Immature natural killer cell (primary cell): ENCODE results near the gene TAGLN. TPM values are rescaled to one million over a fixed set of nuclear protein-coding genes. Genes with fewer than 3 reads are reported as not detected.
"Not testable (repeated sequence)": the region's sequence is repeated elsewhere in the genome, so short reads cannot be mapped to it uniquely, and the experiment has no call there.

Source experiments
- DNase-seq, 3 donors: peaks; one replicate each; pipeline ENCODE4 v3.0.0; 2022; ENCODE audit warnings: mixed read lengths in 1 of 3
- H3K27ac Mint-ChIP-seq, 6 donors: one replicate each; pipeline ENCODE4 v1.8.0; 2020; ENCODE audit warnings: mixed read lengths in 6 of 6, mild to moderate bottlenecking in 5 of 6, inconsistent platforms in 4 of 6, moderate library complexity in 3 of 6
- H3K27me3 Mint-ChIP-seq, 3 donors: one replicate each; pipeline ENCODE4 v1.8.0; 2020 to 2021; ENCODE audit warnings: low read depth in 3 of 3, mild to moderate bottlenecking in 3 of 3, mixed read lengths in 3 of 3, moderate library complexity in 3 of 3, inconsistent platforms in 1 of 3
- H3K36me3 Mint-ChIP-seq, 3 donors: one replicate each; pipeline ENCODE4 v1.8.0; 2020; ENCODE audit warnings: mixed read lengths in 3 of 3, inconsistent platforms in 2 of 3, mild to moderate bottlenecking in 2 of 3
- H3K4me1 Mint-ChIP-seq, 2 donors: one replicate each; pipeline ENCODE4 v1.8.0; 2020; ENCODE audit warnings: inconsistent platforms in 2 of 2, mild to moderate bottlenecking in 2 of 2, mixed read lengths in 2 of 2, moderate library complexity in 1 of 2
- H3K4me3 Mint-ChIP-seq, 5 donors: one replicate each; pipeline ENCODE4 v1.8.0; 2020; ENCODE audit warnings: mild to moderate bottlenecking in 5 of 5, mixed read lengths in 5 of 5, inconsistent platforms in 3 of 5, moderate library complexity in 3 of 5
- H3K9me3 Mint-ChIP-seq, 6 donors: one replicate each; pipeline ENCODE4 v1.8.0; 2020; ENCODE audit warnings: mild to moderate bottlenecking in 6 of 6, mixed read lengths in 6 of 6, inconsistent platforms in 4 of 6, moderate library complexity in 3 of 6
- polyA plus RNA-seq, 3 donors: library from polyadenylated mRNA; unstranded; fragments of 300-500 nt; fragmentation: Illumina TruSeq; gene quantifications; one replicate each; pipeline ENCODE4 v1.2.3, GENCODE V29; 2021

The TAGLN gene
- polyA plus RNA-seq, 3 donors from 2014 or later, result 0.08 to 0.40 (median 0.09) TPM

GRCh38 chr11:117205211-117205818 lies 6.1 kb downstream of the TAGLN start:
- no peaks in the 10 kb centered on the region for H3K9me3 Mint-ChIP-seq
- no peak overlapping the region for H3K27ac Mint-ChIP-seq
- peaks cover 0 to 2% (median 0%) of the 10 kb centered on the region in 3 donors for H3K27me3 Mint-ChIP-seq
- no peak overlapping the region for H3K4me3 Mint-ChIP-seq
- no peaks in the 10 kb centered on the region for H3K4me1 Mint-ChIP-seq
- no peak for DNase-seq
- H3K36me3 Mint-ChIP-seq, result peaks cover 3 to 16% (median 3%) of the 10 kb centered on the region in 3 donors

GRCh38 chr11:117206111-117206510 lies 6.9 kb downstream of the TAGLN start:
- H3K27me3 Mint-ChIP-seq, H3K4me3 Mint-ChIP-seq, DNase-seq, H3K9me3 Mint-ChIP-seq, H3K4me1 Mint-ChIP-seq: not testable (repeated sequence)
- Mint-ChIP-seq H3K36me3 (peaks cover 3 to 16% (median 3%) of the 10 kb centered on the region in 3 donors), H3K27ac (peak overlapping the region in 1 of 6 donors; percentile 34)

GRCh38 chr11:117206859-117207258 lies 7.7 kb downstream of the TAGLN start:
- not testable (repeated sequence) for H3K27me3 Mint-ChIP-seq, H3K4me3 Mint-ChIP-seq, DNase-seq, H3K4me1 Mint-ChIP-seq, H3K9me3 Mint-ChIP-seq, H3K27ac Mint-ChIP-seq
- peaks cover 3 to 20% (median 8%) of the 10 kb centered on the region in 3 donors for H3K36me3 Mint-ChIP-seq

- H3K36me3 Mint-ChIP-seq, result peaks cover 3 to 20% (median 9%) of the 10 kb centered on the region in 3 donors
- not testable (repeated sequence) for H3K27me3 Mint-ChIP-seq, H3K4me1 Mint-ChIP-seq, H3K27ac Mint-ChIP-seq, DNase-seq, H3K9me3 Mint-ChIP-seq, H3K4me3 Mint-ChIP-seq
These were observed 8.3 kb downstream of the TAGLN start for GRCh38 chr11:117207481-117207880.

GRCh38 chr11:117208710-117209109 lies 9.5 kb downstream of the TAGLN start:
- not testable (repeated sequence) for H3K9me3 Mint-ChIP-seq, H3K27ac Mint-ChIP-seq, H3K4me1 Mint-ChIP-seq, H3K4me3 Mint-ChIP-seq, H3K27me3 Mint-ChIP-seq, DNase-seq
- H3K36me3 Mint-ChIP-seq, result peaks cover 10 to 28% (median 18%) of the 10 kb centered on the region in 3 donors

GRCh38 chr11:117209351-117210125 lies 10.4 kb downstream of the TAGLN start:
- not testable (repeated sequence) for H3K4me1 Mint-ChIP-seq, H3K9me3 Mint-ChIP-seq, DNase-seq, H3K27me3 Mint-ChIP-seq, H3K4me3 Mint-ChIP-seq
- H3K27ac Mint-ChIP-seq, result peak overlapping the region in 3 of 6 donors; percentile 43 to 57 (median 48)
- peaks cover 15 to 30% (median 23%) of the 10 kb centered on the region in 3 donors for H3K36me3 Mint-ChIP-seq

DNA sequence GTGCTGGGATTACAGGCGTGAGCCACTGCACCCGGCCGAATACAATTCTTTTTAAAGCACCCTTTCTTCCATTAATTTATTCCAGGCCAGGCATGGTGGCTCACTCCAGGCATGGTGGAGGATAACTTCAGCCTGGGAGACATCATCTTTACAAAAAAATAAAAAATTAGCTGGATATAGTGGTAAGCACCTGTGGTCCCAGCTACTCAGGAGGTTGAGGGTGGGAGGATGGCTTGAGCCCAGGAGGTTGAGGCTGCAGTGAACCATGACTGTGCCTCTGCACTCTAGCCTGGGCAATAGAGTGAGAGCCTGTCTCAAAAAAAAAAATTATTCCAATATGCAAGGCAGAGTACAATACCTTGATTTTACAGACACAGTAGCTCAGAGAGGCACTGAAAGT lies 11.4 kb downstream of the TAGLN start:
- Mint-ChIP-seq H3K4me3 (no peak overlapping the region), H3K9me3 (no peaks in the 10 kb centered on the region), H3K27ac (peak overlapping the region in 1 of 6 donors; percentile 69), H3K27me3 (peaks cover 0 to 6% (median 0%) of the 10 kb centered on the region in 3 donors), H3K36me3 (peaks cover 16 to 28% (median 27%) of the 10 kb centered on the region in 3 donors), H3K4me1 (peaks cover 0 to 6% of the 10 kb centered on the region in 2 donors)
- no peak for DNase-seq

DNA sequence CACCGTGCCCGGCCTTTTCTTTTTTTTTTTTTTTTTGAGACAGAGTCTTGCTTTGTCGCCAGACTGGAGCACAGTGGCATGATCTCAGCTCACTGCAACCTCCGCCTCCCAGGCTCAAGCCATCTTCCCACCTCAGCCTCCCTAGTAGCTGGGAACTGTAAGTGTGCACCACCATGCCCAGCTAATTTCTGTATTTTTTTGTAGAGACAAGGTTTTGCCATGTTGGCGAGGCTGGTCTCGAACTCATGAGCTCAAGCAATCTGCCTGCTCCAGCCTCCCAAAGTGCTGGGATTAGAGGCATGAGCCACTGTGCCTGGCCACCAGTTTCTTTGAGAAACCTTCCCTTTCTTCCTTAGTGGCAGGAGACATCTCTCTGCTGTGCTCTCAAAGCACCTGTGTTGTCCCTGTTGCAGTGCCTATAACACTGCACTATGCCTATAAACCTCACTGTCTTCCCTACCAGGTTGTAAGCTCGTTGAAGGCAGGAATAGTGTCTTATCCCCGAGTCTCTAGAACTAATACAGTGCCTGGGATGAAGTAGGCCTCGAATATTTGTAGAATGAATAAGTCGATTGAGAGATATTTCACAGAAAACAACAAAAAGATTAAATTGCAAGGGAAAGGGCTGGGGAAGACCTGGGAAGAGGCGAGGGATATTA lies 13.7 kb downstream of the TAGLN start:
- H3K36me3 Mint-ChIP-seq, result peaks cover 16 to 39% (median 27%) of the 10 kb centered on the region in 3 donors
- H3K27ac Mint-ChIP-seq, result peak overlapping the region in 1 of 6 donors; percentile 2
- H3K4me3 Mint-ChIP-seq, result no peak overlapping the region
- no peak for DNase-seq
- peaks cover 0 to 6% (median 0%) of the 10 kb centered on the region in 3 donors for H3K27me3 Mint-ChIP-seq
- peaks cover under 1 to 6% of the 10 kb centered on the region in 2 donors for H3K4me1 Mint-ChIP-seq
- H3K9me3 Mint-ChIP-seq, result no peaks in the 10 kb centered on the region

- Mint-ChIP-seq H3K4me3 (no peak overlapping the region), H3K36me3 (peaks cover 20 to 55% (median 34%) of the 10 kb centered on the region in 3 donors), H3K27me3 (peaks cover 0 to 3% (median 3%) of the 10 kb centered on the region in 3 donors)
These were observed 15.4 kb downstream of the TAGLN start for GRCh38 chr11:117214404-117215110.

DNA sequence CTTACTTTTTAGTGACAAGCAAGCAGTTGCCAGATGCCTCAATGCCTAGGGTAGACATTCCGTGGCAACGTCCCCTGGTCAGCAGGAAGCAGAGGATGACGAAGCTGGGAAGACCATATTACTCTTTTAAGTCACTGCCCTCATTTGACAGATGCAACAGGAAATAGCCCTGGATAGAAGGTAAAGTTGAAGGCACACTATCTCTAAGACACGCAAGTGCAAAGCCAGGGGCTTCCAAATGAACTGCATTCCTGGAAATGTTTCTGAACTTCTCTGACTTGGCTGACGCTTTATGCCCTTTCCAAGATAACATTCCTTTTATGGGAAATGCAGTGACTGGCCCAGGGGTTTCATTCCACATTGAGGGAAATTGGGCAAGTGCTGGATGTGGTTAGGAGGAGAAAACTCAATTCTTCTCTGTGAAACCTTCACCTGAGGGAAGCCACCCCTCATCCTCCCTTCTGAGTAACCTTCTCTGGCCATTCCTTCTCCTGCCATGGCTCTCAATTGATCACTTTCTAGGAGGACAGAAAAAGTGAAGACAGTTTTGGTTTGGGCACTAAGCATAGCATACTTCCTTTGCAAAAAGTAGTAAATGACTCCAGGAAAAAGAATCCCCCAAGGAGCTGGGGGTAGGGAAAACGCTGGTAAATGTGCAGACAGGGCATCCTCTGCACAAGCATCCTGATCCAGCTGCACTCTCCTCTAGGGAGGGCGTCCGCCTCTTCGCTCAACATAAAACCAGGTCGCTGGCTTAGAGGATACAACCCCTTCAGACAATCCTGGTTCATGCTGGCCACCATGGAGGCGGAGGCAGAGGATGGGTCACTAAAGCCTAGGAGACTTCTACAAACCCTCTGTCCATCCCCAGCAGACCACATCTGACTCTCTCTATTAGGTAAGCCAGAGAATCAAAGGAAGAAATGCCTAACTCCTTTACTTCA lies 18.2 kb downstream of the TAGLN start:
- Mint-ChIP-seq H3K4me1 (peaks cover 0 to 4% of the 10 kb centered on the region in 2 donors), H3K9me3 (no peaks in the 10 kb centered on the region), H3K27me3 (peaks cover 0 to 3% (median 3%) of the 10 kb centered on the region in 3 donors), H3K36me3 (peaks cover 24 to 61% (median 35%) of the 10 kb centered on the region in 3 donors), H3K4me3 (no peak overlapping the region), H3K27ac (peak overlapping the region in 4 of 6 donors; percentile 21 to 59 (median 56))
- DNase-seq, result no peak

More at GRCh38 chr11:117214404-117215110, 15.4 kb downstream of the TAGLN start:
- DNase-seq, result no peak
- peaks cover 2 to 6% of the 10 kb centered on the region in 2 donors for H3K4me1 Mint-ChIP-seq
- no peaks in the 10 kb centered on the region for H3K9me3 Mint-ChIP-seq
- H3K27ac Mint-ChIP-seq, result peak overlapping the region in 3 of 6 donors; percentile 15 to 75 (median 25)

- Mint-ChIP-seq H3K4me3 (no peak overlapping the region), H3K4me1 (peaks cover 0 to 4% of the 10 kb centered on the region in 2 donors), H3K9me3 (no peaks in the 10 kb centered on the region), H3K27ac (peak overlapping the region in 2 of 6 donors; percentile 55 to 57), H3K27me3 (peaks cover 0 to 3% (median 0%) of the 10 kb centered on the region in 3 donors), H3K36me3 (peaks cover 20 to 56% (median 31%) of the 10 kb centered on the region in 3 donors)
- no peak for DNase-seq
These were observed 19.2 kb downstream of the TAGLN start for GRCh38 chr11:117218133-117218915.

GRCh38 chr11:117219001-117219400 lies 19.8 kb downstream of the TAGLN start:
- Mint-ChIP-seq H3K9me3 (no peaks in the 10 kb centered on the region), H3K27ac (no peak overlapping the region), H3K4me1 (peaks cover 0 to 4% of the 10 kb centered on the region in 2 donors), H3K36me3 (peaks cover 17 to 55% (median 27%) of the 10 kb centered on the region in 3 donors), H3K27me3 (peaks cover 0 to 3% (median 0%) of the 10 kb centered on the region in 3 donors), H3K4me3 (no peak overlapping the region)
- no peak for DNase-seq
